Smooth muscle cell (in vitro differentiated cells): ENCODE results near the gene LRRC3B. TPM values are rescaled to one million over a fixed set of nuclear protein-coding genes. Genes with fewer than 3 reads are reported as not detected.

Experiments
- DNase-seq: peaks from one replicate; lab custom pipeline; 2025; ENCODE audit not compliant: unreplicated experiment; lab: John Stamatoyannopoulos, UW
- H2AFZ ChIP-seq: fragments of 200-600 bp; sonication (generic); 2 replicates; pipeline ENCODE4 v1.6.0; 2016; ENCODE audit warnings: antibody characterized with exemption, low read depth, mild to moderate bottlenecking
- H3F3A ChIP-seq: fragments of 200-600 bp; sonication (generic); 2 replicates; pipeline ENCODE4 v1.6.0; 2017; ENCODE audit warnings: antibody characterized with exemption, low read depth
- H3K27ac ChIP-seq: fragments of 200-600 bp; sonication (generic); 2 replicates; pipeline ENCODE4 v1.5.1; 2016; ENCODE audit warnings: low read depth, mild to moderate bottlenecking
- H3K27me3 ChIP-seq: fragments of 200-600 bp; sonication (generic); 2 replicates; pipeline ENCODE4 v1.6.1; 2016; ENCODE audit warnings: low read depth, mild to moderate bottlenecking
- H3K36me3 ChIP-seq: fragments of 200-600 bp; sonication (generic); 2 replicates; pipeline ENCODE4 v1.5.1; 2016; ENCODE audit warnings: low read depth
- H3K4me1 ChIP-seq: fragments of 200-600 bp; sonication (generic); 2 replicates; pipeline ENCODE4 v1.5.1; 2016; ENCODE audit warnings: low read depth
- H3K4me2 ChIP-seq: fragments of 200-600 bp; sonication (generic); 2 replicates; pipeline ENCODE4 v1.6.0; 2016; ENCODE audit warnings: mild to moderate bottlenecking
- H3K4me3 ChIP-seq: fragments of 200-600 bp; sonication (generic); 2 replicates; pipeline ENCODE4 v1.5.1; 2016; ENCODE audit warnings: mild to moderate bottlenecking
- H3K79me2 ChIP-seq: fragments of 200-600 bp; sonication (generic); 2 replicates; pipeline ENCODE4 v1.6.0; 2016; ENCODE audit warnings: low read depth, mild to moderate bottlenecking
- H3K9ac ChIP-seq: fragments of 200-600 bp; sonication (generic); 2 replicates; pipeline ENCODE4 v1.6.0; 2016; ENCODE audit warnings: low read depth
- H3K9me3 ChIP-seq: fragments of 200-600 bp; sonication (generic); replicated peaks from 2 replicates; pipeline ENCODE4 v1.5.1; 2016; ENCODE audit warnings: low read depth
- H4K20me1 ChIP-seq: fragments of 200-600 bp; sonication (generic); 2 replicates; pipeline ENCODE4 v1.6.0; 2016; ENCODE audit warnings: low read depth
- CTCF ChIP-seq: fragments of 200-600 bp; sonication (generic); IDR thresholded peaks from 2 replicates; pipeline ENCODE4 v1.5.1; 2017; ENCODE audit warnings: borderline replicate concordance, mild to moderate bottlenecking, antibody characterized with exemption; ENCODE audit not compliant: insufficient read depth, poor library complexity, severe bottlenecking
- WGBS: methylation state at CpG from one replicate; pipeline ENCODE4 v1.1.7; 2016; ENCODE audit warnings: low lambda C conversion rate; 5-methylcytosine and 5-hydroxymethylcytosine counted together
- polyA plus RNA-seq: library from polyadenylated mRNA; unstranded; fragments of >200 nt; fragmentation: Nextera tagmentation; extraction: Ambion mirVana; gene quantifications from 2 replicates; pipeline ENCODE4 v1.2.1, GENCODE V29; 2016
- total RNA-seq: library from RNA; depleted of rRNA; stranded (reverse); fragments of >200 nt; gene quantifications from 2 replicates; pipeline ENCODE4 v1.2.3, GENCODE V29; 2014

Gene LRRC3B
- total and polyA plus RNA-seq, 2 experiments from 2014 or later = not detected

- 3% methylated on average over 32 of the region's 33 CpGs for WGBS
- Histone ChIP-seq H3K79me2 (no peaks in the 10 kb centered on the region), H3K9me3 (no peaks in the 10 kb centered on the region), H3K4me1 (peaks cover 8% of the 10 kb centered on the region), H4K20me1 (no peaks in the 10 kb centered on the region), H3F3A (no peaks in the 10 kb centered on the region), H3K4me3 (peak overlapping the region; percentile 50), H2AFZ (no peak overlapping the region), H3K27ac (no peak overlapping the region), H3K36me3 (no peaks in the 10 kb centered on the region), H3K4me2 (peak overlapping the region; percentile 95), H3K27me3 (peaks cover 88% of the 10 kb centered on the region), H3K9ac (no peak overlapping the region)
- no peak for TF ChIP-seq CTCF
- no peak for DNase-seq
Measured at GRCh38 chr3:26623419-26624208, 1.0 kb downstream of the LRRC3B start.

DNA sequence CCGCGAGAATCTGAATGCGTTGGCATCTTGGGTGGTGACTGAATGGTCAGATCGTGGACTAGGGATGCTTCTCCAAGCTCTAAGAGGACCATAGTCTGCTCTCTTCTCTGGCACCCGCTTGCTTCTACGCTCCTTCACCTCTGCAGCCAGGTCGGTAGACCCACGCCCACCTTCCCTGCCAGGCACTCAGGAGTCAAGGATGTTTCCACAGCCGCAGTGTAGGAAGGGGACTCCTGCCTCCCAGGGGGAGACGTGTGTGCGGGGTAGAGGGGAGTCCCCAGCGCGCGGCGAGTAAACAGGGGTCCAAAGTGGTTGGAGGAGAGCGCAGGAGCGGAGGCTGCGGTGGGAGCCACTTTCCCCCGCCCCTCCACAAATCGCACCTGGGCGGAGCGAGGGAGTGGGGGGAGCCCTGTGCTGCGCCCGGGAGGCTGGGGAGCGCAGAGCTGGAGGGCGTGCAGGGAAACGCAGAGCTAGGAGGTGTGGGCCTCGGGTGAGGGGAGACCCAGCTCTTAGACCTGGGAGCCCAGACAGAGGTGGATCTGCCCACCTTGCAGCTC lies 1.7 kb downstream of the LRRC3B start:
- no peak for DNase-seq
- no peak for TF ChIP-seq CTCF
- Histone ChIP-seq H3K9me3 (no peaks in the 10 kb centered on the region), H2AFZ (no peak overlapping the region), H3F3A (no peaks in the 10 kb centered on the region), H3K4me3 (peak overlapping the region; percentile 50), H3K4me1 (peaks cover 11% of the 10 kb centered on the region), H3K27ac (no peak overlapping the region), H3K36me3 (no peaks in the 10 kb centered on the region), H3K27me3 (peaks cover 81% of the 10 kb centered on the region), H3K4me2 (peak overlapping the region; percentile 95), H3K9ac (no peak overlapping the region), H3K79me2 (no peaks in the 10 kb centered on the region), H4K20me1 (no peaks in the 10 kb centered on the region)
- WGBS = 8% methylated on average over 28 of the region's 28 CpGs

- H3K27me3 ChIP-seq = peaks cover 72% of the 10 kb centered on the region
- H3F3A ChIP-seq = no peaks in the 10 kb centered on the region
- TF ChIP-seq CTCF = no peak
- no peak overlapping the region for H3K27ac ChIP-seq
- no peaks in the 10 kb centered on the region for H4K20me1 ChIP-seq
- no peak overlapping the region for H3K4me3 ChIP-seq
- 60% methylated on average over 13 of the region's 13 CpGs for WGBS
- H3K9me3 ChIP-seq = no peaks in the 10 kb centered on the region
- H3K36me3 ChIP-seq = no peaks in the 10 kb centered on the region
- no peak overlapping the region for H2AFZ ChIP-seq
- H3K9ac ChIP-seq = no peak overlapping the region
- peaks cover 13% of the 10 kb centered on the region for H3K4me1 ChIP-seq
- no peaks in the 10 kb centered on the region for H3K79me2 ChIP-seq
- DNase-seq = no peak
- H3K4me2 ChIP-seq = no peak overlapping the region
Measured at GRCh38 chr3:26625187-26625586, 2.6 kb downstream of the LRRC3B start.
